SU-DHL-6 (cell line): Measurements from ENCODE around the gene CXCL3.

Source experiments
- H2AFZ ChIP-seq: fragments of 200-600 bp; sonication (generic); 2 replicates; pipeline ENCODE4 v1.6.1; 2014; ENCODE audit warnings: low read depth, mild to moderate bottlenecking, moderate library complexity, mixed read lengths, antibody characterized with exemption, low read length; ENCODE audit not compliant: severe bottlenecking
- H3F3A ChIP-seq: fragments of 200-600 bp; shearing (Covaris generic); 2 replicates; pipeline ENCODE4 v1.6.0; 2016; ENCODE audit warnings: antibody characterized with exemption, mild to moderate bottlenecking; ENCODE audit not compliant: insufficient read depth
- H3K27ac ChIP-seq: fragments of 200-600 bp; sonication (generic); 2 replicates; pipeline ENCODE4 v1.5.1; 2016; ENCODE audit warnings: low read depth, mild to moderate bottlenecking, low read length, moderate library complexity, mixed read lengths
- H3K27me3 ChIP-seq: fragments of 200-600 bp; sonication (generic), shearing (Covaris generic); 2 replicates; pipeline ENCODE4 v1.6.0; 2014; ENCODE audit warnings: mild to moderate bottlenecking, low read length
- H3K36me3 ChIP-seq: fragments of 200-600 bp; sonication (generic); 2 replicates; pipeline ENCODE4 v1.6.1; 2014; ENCODE audit warnings: mild to moderate bottlenecking, low read length, mixed read lengths
- H3K4me2 ChIP-seq: fragments of 300-600, 200-600 bp; shearing (Covaris generic), sonication (generic); 2 replicates; pipeline ENCODE4 v1.6.0; 2014; ENCODE audit warnings: low read length, low read depth, mild to moderate bottlenecking; ENCODE audit not compliant: poor library complexity, severe bottlenecking
- H3K4me3 ChIP-seq: fragments of 200-600 bp; sonication (generic); 2 replicates; pipeline ENCODE4 v1.5.1; 2014; ENCODE audit warnings: antibody characterized with exemption, low read length, mild to moderate bottlenecking, mixed read lengths; ENCODE audit not compliant: insufficient read depth, poor library complexity, severe bottlenecking
- H3K79me2 ChIP-seq: fragments of 200-600 bp; sonication (generic); 2 replicates; pipeline ENCODE4 v1.6.1; 2014; ENCODE audit warnings: mild to moderate bottlenecking, low read length, moderate library complexity; ENCODE audit not compliant: insufficient read depth
- H3K9ac ChIP-seq: fragments of 200-600 bp; sonication (generic); 2 replicates; pipeline ENCODE4 v1.7.0; 2014; ENCODE audit warnings: mild to moderate bottlenecking, low read length
- H3K9me2 ChIP-seq: fragments of 200-600 bp; sonication (generic); replicated peaks from 2 replicates; pipeline ENCODE4 v1.6.1; 2014; ENCODE audit warnings: low read length; ENCODE audit not compliant: insufficient read depth
- H3K9me3 ChIP-seq: fragments of 200-600 bp; sonication (generic); 2 replicates; pipeline ENCODE4 v1.6.1; 2014; ENCODE audit warnings: low read length, mixed read lengths; ENCODE audit not compliant: insufficient read depth
- H4K20me1 ChIP-seq: fragments of 200-600 bp; sonication (generic); 2 replicates; pipeline ENCODE4 v1.6.1; 2014; ENCODE audit warnings: low read depth, mild to moderate bottlenecking, antibody characterized with exemption, low read length, moderate library complexity, mixed read lengths
- EZH2phosphoT487 ChIP-seq: fragments of 200-600 bp; sonication (generic), shearing (Covaris generic); conservative IDR thresholded peaks from 2 replicates; pipeline ENCODE4 v1.6.1; 2018; ENCODE audit warnings: mild to moderate bottlenecking, antibody characterized with exemption, low read length, moderate library complexity, mixed read lengths
- TF ChIP-seq, protein P1 (sequence below): fragments of 200-600 bp; sonication (generic); IDR thresholded peaks from one replicate; pipeline ENCODE4 v1.5.1; 2017; ENCODE audit warnings: antibody characterized with exemption, mild to moderate bottlenecking, low read length, moderate library complexity; ENCODE audit not compliant: insufficient read depth, poor library complexity, severe bottlenecking

The CXCL3 gene

GRCh38 chr4:73998040-73999011, 40.2 kb downstream of the CXCL3 start, which contains the start of gene CXCL5:
CXCL5 (minus strand) TSS chr4:73998677; CDS start chr4:73998581, 96 bp downstream.
- H3K9ac ChIP-seq: no peak within 1 kb of the TSS
- H3K4me2 ChIP-seq: no peak within 1 kb of the TSS
- TF ChIP-seq EZH2phosphoT487: no peak
- TF ChIP-seq, protein P1, sequence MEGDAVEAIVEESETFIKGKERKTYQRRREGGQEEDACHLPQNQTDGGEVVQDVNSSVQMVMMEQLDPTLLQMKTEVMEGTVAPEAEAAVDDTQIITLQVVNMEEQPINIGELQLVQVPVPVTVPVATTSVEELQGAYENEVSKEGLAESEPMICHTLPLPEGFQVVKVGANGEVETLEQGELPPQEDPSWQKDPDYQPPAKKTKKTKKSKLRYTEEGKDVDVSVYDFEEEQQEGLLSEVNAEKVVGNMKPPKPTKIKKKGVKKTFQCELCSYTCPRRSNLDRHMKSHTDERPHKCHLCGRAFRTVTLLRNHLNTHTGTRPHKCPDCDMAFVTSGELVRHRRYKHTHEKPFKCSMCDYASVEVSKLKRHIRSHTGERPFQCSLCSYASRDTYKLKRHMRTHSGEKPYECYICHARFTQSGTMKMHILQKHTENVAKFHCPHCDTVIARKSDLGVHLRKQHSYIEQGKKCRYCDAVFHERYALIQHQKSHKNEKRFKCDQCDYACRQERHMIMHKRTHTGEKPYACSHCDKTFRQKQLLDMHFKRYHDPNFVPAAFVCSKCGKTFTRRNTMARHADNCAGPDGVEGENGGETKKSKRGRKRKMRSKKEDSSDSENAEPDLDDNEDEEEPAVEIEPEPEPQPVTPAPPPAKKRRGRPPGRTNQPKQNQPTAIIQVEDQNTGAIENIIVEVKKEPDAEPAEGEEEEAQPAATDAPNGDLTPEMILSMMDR: no peak
- no peak within 1 kb of the TSS for H2AFZ ChIP-seq
- H3K79me2 ChIP-seq: no peaks in the 10 kb centered on the region
- no peak within 1 kb of the TSS for H3K27ac ChIP-seq
- H3K4me3 ChIP-seq: no peak within 1 kb of the TSS
- no peaks in the 10 kb centered on the region for H3K9me3 ChIP-seq
- no peaks in the 10 kb centered on the region for H4K20me1 ChIP-seq
- no peaks in the 10 kb centered on the region for H3K9me2 ChIP-seq
- H3F3A ChIP-seq: no peaks in the 10 kb centered on the region
- H3K36me3 ChIP-seq: no peaks in the 10 kb centered on the region
- no peaks in the 10 kb centered on the region for H3K27me3 ChIP-seq

DNA sequence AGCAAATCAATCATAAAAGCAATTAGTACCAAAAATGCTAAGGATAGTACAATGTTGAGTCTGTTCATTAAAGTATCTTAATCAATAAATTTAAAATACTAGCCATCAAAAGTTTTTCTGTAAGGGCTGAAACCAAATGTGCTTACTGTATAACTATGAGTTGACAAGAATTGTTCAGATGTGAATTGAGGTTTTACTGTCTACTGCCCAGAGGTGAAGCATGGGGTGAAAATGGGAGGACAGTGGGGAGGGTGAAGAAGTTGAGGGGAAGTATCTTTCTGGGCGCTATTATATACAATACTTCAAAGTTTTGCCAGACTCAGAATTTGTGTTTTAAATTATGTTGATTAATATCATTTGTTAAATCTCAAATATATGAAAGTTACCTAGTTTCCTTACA, 46.4 kb downstream of the CXCL3 start:
- H2AFZ ChIP-seq: no peak overlapping the region
- no peaks in the 10 kb centered on the region for H3K27me3 ChIP-seq
- H3K9ac ChIP-seq: no peak overlapping the region
- H4K20me1 ChIP-seq: no peaks in the 10 kb centered on the region
- H3K9me3 ChIP-seq: no peaks in the 10 kb centered on the region
- no peaks in the 10 kb centered on the region for H3K9me2 ChIP-seq
- no peak for TF ChIP-seq EZH2phosphoT487
- TF ChIP-seq, protein P1: no peak
- H3K27ac ChIP-seq: no peak overlapping the region
- H3K36me3 ChIP-seq: no peaks in the 10 kb centered on the region
- no peaks in the 10 kb centered on the region for H3F3A ChIP-seq
- no peak overlapping the region for H3K4me3 ChIP-seq
- no peaks in the 10 kb centered on the region for H3K79me2 ChIP-seq
- no peak overlapping the region for H3K4me2 ChIP-seq

- Histone ChIP-seq H3K9ac (no peak overlapping the region), H3K79me2 (no peaks in the 10 kb centered on the region), H2AFZ (no peak overlapping the region), H3K27ac (no peak overlapping the region), H3K27me3 (no peaks in the 10 kb centered on the region), H3K9me3 (no peaks in the 10 kb centered on the region), H3K4me3 (no peak overlapping the region), H4K20me1 (no peaks in the 10 kb centered on the region), H3F3A (no peaks in the 10 kb centered on the region), H3K36me3 (no peaks in the 10 kb centered on the region), H3K4me2 (no peak overlapping the region), H3K9me2 (no peaks in the 10 kb centered on the region)
- TF ChIP-seq EZH2phosphoT487: no peak
- TF ChIP-seq, protein P1: no peak
Observed at GRCh38 chr4:73991742-73992000, 46.8 kb downstream of the CXCL3 start.
